ENCODE results near the gene OR4K1. TPM values are rescaled to one million over a fixed set of nuclear protein-coding genes. Genes with fewer than 3 reads are reported as not detected.

The OR4K1 gene, protein sequence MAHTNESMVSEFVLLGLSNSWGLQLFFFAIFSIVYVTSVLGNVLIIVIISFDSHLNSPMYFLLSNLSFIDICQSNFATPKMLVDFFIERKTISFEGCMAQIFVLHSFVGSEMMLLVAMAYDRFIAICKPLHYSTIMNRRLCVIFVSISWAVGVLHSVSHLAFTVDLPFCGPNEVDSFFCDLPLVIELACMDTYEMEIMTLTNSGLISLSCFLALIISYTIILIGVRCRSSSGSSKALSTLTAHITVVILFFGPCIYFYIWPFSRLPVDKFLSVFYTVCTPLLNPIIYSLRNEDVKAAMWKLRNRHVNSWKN
- not detected for total RNA-seq

DNA sequence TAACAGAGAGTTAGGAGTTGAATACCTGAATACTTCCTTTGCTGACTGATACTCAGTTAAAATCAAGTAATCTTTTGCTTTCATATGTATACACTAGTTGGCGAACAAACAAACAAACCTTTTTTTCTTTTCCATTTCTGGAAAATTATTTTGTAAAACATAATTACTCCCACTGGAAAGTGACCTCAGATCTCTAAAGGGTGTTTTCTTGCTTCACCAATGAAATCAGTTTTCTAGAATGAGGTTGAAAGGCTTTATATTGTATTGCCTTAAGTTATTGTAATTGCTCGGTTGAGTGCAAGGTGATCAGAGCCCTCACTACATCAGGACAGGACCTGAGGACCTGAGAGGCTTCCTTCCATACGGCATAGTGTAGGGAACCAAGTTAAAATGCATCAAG is at the start of gene OR4K1:
Gene OR4K1 (plus strand): TSS at position 301 of the 400 bp plus-strand sequence. CDS start 4,750 bp downstream, outside the sequence.
- Histone ChIP-seq H3K9me3 (ENCODE audit: control insufficient read depth in 3 of 3, low read length in 3 of 3) (no peaks in the 10 kb centered on the region), H3K4me1 (ENCODE audit: control insufficient read depth in 3 of 3, insufficient read depth in 3 of 3, low read length in 3 of 3) (no peaks in the 10 kb centered on the region), H3K27ac (ENCODE audit: low read depth, low read length) (no peak within 1 kb of the TSS), H3K4me3 (ENCODE audit: low read length in 3 of 3) (no peak within 1 kb of the TSS), H3K36me3 (ENCODE audit: control insufficient read depth in 3 of 3, insufficient read depth in 3 of 3, low read length in 3 of 3) (no peaks in the 10 kb centered on the region), H3K9ac (ENCODE audit: low read depth in 1 of 3, low read length in 3 of 3) (no peak within 1 kb of the TSS), H3K27me3 (ENCODE audit: control insufficient read depth in 3 of 3, insufficient read depth in 3 of 3, low read length in 3 of 3) (no peaks in the 10 kb centered on the region)

DNA sequence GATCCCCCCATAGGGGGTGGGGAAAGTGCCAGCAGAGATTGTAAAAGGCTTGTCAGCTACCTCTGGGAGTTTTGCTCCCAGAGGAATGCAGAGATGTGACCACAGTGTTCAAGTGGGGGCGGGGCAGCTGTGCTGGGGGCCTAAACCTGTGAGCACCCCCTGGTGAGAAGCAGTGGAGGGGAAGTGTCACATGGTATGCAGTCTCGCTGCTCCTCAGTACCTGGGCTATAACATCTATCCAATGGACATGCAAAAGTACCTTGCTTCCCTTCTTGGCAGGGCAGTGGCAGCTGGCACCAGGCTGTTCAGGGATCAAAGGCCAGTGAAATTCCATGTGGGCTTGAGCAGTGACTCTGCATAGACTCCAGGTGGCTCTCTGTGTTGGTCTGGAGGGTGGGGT is 35.4 kb upstream of the OR4K1 start:
- Histone ChIP-seq H3K9me3 (ENCODE audit: control insufficient read depth in 3 of 3, low read length in 3 of 3) (peaks cover 3 to 47% (median 35%) of the 10 kb centered on the region in 3 donors), H3K9ac (ENCODE audit: low read depth in 1 of 3, low read length in 3 of 3) (no peak overlapping the region), H3K27ac (ENCODE audit: low read depth, low read length) (no peak overlapping the region), H3K4me1 (ENCODE audit: control insufficient read depth in 3 of 3, insufficient read depth in 3 of 3, low read length in 3 of 3) (no peaks in the 10 kb centered on the region), H3K27me3 (ENCODE audit: control insufficient read depth in 3 of 3, insufficient read depth in 3 of 3, low read length in 3 of 3) (no peaks in the 10 kb centered on the region), H3K4me3 (ENCODE audit: low read length in 3 of 3) (no peak overlapping the region), H3K36me3 (ENCODE audit: control insufficient read depth in 3 of 3, insufficient read depth in 3 of 3, low read length in 3 of 3) (no peaks in the 10 kb centered on the region)

DNA sequence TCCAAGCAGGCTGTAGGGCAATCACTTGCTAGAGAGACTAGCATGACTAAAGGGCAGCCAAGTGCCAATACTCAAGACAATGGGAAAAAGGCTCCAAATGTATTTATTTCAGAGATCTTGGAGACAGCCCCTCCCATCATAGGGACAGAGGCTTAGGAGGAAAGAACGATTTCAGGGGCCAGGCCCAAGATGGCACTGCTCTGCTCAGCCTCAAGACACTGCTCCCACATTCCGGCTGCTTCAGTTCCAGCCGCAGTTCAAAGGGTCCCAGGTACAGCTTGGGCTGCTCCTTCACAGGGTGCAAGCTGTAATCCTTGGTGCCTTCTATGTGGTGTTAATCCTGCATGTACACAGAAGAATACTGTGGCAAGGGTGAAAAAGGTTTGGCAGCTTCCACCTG is 29.7 kb upstream of the OR4K1 start:
- Histone ChIP-seq H3K27ac (ENCODE audit: low read depth, low read length) (no peak overlapping the region), H3K27me3 (ENCODE audit: control insufficient read depth in 3 of 3, insufficient read depth in 3 of 3, low read length in 3 of 3) (no peaks in the 10 kb centered on the region), H3K9me3 (ENCODE audit: control insufficient read depth in 3 of 3, low read length in 3 of 3) (peaks cover 3 to 18% (median 7%) of the 10 kb centered on the region in 3 donors), H3K4me3 (ENCODE audit: low read length in 3 of 3) (no peak overlapping the region), H3K9ac (ENCODE audit: low read depth in 1 of 3, low read length in 3 of 3) (no peak overlapping the region), H3K4me1 (ENCODE audit: control insufficient read depth in 3 of 3, insufficient read depth in 3 of 3, low read length in 3 of 3) (no peaks in the 10 kb centered on the region), H3K36me3 (ENCODE audit: control insufficient read depth in 3 of 3, insufficient read depth in 3 of 3, low read length in 3 of 3) (no peaks in the 10 kb centered on the region)

DNA sequence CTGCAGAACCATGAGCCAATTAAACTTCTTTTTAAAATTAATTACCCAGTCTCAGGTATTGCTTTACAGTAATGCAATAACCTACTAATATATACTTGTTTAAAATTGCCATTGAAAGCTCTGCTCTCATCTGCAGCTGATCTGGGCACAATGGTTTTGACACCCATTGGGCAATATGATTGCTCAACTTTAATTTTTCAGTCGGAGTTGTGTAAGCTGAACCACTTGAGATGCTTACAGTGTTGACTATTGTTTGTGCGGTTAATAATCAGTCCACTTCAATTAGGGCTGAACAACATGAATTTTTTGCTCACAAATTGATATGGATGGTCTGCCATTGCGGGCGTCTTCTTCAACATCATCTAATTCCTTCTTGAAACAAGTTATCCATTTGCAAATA is 28.3 kb upstream of the OR4K1 start:
- Histone ChIP-seq H3K4me3 (ENCODE audit: low read length in 3 of 3) (no peak overlapping the region), H3K9ac (ENCODE audit: low read depth in 1 of 3, low read length in 3 of 3) (no peak overlapping the region), H3K36me3 (ENCODE audit: control insufficient read depth in 3 of 3, insufficient read depth in 3 of 3, low read length in 3 of 3) (no peaks in the 10 kb centered on the region), H3K9me3 (ENCODE audit: control insufficient read depth in 3 of 3, low read length in 3 of 3) (peaks cover 0 to 7% (median 0%) of the 10 kb centered on the region in 3 donors), H3K27me3 (ENCODE audit: control insufficient read depth in 3 of 3, insufficient read depth in 3 of 3, low read length in 3 of 3) (no peaks in the 10 kb centered on the region), H3K27ac (ENCODE audit: low read depth, low read length) (no peak overlapping the region), H3K4me1 (ENCODE audit: control insufficient read depth in 3 of 3, insufficient read depth in 3 of 3, low read length in 3 of 3) (no peaks in the 10 kb centered on the region)

DNA sequence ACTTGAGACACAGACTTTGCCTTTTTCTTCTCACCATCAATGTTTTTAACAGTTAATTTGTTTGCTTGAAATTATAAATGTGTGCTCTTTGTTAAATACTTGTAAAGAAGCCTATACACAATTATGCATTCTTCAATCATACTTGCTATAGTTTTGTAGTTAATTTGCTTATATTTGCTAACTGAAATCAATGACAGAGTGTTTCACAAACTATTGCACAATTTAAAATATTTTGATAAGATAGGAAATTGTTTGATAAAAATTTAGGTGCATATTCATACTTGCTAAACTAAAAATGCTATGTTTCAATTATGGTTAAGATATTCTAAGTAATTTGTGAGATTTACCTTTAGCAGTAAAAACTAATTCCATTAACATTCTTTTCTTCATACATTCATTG is 24.1 kb upstream of the OR4K1 start:
- Histone ChIP-seq H3K4me3 (ENCODE audit: low read length in 3 of 3) (no peak overlapping the region), H3K27ac (ENCODE audit: low read depth, low read length) (no peak overlapping the region), H3K9me3 (ENCODE audit: control insufficient read depth in 3 of 3, low read length in 3 of 3) (peaks cover 0 to 5% (median 0%) of the 10 kb centered on the region in 3 donors), H3K4me1 (ENCODE audit: control insufficient read depth in 3 of 3, insufficient read depth in 3 of 3, low read length in 3 of 3) (no peaks in the 10 kb centered on the region), H3K36me3 (ENCODE audit: control insufficient read depth in 3 of 3, insufficient read depth in 3 of 3, low read length in 3 of 3) (no peaks in the 10 kb centered on the region), H3K9ac (ENCODE audit: low read depth in 1 of 3, low read length in 3 of 3) (no peak overlapping the region), H3K27me3 (ENCODE audit: control insufficient read depth in 3 of 3, insufficient read depth in 3 of 3, low read length in 3 of 3) (no peaks in the 10 kb centered on the region)

DNA sequence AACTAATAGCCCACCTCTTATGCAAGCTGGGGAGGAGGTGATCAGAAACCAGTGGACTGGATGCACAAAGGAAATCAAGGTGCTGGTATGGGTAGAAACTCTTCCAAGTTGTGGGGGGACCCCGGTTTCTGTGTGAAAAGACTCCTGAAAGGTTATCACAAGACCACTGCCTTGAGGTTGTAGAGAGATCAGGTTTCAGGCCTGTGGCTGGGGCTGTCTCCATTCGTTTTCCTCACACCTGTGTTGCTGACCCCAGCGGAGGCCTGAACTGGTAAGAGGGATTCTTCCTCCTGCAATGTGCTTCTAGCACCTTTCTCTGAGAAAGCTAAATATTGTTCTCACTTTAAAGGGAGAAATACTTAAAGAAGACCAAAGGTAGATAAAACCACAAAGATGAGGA is 19.6 kb upstream of the OR4K1 start:
- Histone ChIP-seq H3K9ac (ENCODE audit: low read depth in 1 of 3, low read length in 3 of 3) (no peak overlapping the region), H3K36me3 (ENCODE audit: control insufficient read depth in 3 of 3, insufficient read depth in 3 of 3, low read length in 3 of 3) (no peaks in the 10 kb centered on the region), H3K4me1 (ENCODE audit: control insufficient read depth in 3 of 3, insufficient read depth in 3 of 3, low read length in 3 of 3) (no peaks in the 10 kb centered on the region), H3K4me3 (ENCODE audit: low read length in 3 of 3) (no peak overlapping the region), H3K9me3 (ENCODE audit: control insufficient read depth in 3 of 3, low read length in 3 of 3) (peaks cover 0 to 2% (median 0%) of the 10 kb centered on the region in 3 donors), H3K27ac (ENCODE audit: low read depth, low read length) (no peak overlapping the region), H3K27me3 (ENCODE audit: control insufficient read depth in 3 of 3, insufficient read depth in 3 of 3, low read length in 3 of 3) (no peaks in the 10 kb centered on the region)

DNA sequence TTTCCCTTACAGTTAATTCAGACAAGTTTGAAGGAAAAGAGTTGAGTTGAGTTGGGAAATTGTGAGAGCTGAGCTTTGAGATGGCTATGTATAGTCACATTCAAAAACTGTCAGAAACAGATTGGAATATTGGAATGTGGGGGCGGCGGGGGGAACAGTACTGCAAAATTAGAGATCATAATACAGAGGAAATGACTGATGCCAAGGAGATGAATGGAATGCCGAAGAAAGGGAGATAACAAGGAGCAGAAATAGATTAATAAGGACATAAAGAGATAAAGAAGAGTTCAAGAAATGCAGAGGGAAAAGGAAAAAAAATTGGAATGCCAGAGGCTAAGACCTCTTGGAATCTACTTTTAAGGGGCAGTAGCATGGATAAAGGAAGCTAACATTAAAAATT is 13.5 kb upstream of the OR4K1 start:
- Histone ChIP-seq H3K27ac (ENCODE audit: low read depth, low read length) (no peak overlapping the region), H3K9me3 (ENCODE audit: control insufficient read depth in 3 of 3, low read length in 3 of 3) (no peaks in the 10 kb centered on the region), H3K27me3 (ENCODE audit: control insufficient read depth in 3 of 3, insufficient read depth in 3 of 3, low read length in 3 of 3) (no peaks in the 10 kb centered on the region)

DNA sequence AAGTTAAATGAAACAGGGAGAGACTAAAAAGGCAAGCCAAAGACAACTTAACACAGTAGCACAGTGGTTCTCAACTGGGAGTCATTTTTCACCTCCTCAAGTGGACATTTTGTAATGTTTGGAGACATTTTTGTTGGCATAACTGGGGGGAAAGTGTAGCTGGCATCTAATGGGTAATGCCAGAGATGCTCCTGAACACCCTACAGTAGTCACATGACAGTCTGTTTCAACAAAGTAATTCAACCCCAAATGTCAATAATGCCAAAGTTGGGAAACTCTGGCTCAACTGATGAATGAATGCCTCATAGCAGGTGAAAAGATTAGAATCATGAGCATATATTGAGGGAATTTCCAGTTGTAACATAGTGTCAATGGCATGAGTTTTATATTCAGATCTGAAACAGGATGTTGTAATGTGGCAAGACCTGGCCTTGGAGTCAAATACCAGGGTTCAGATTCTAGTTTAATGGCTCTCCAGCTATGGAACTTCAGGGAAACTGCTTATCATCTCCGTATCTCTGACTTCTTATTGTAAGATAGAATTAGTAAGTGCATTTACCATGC is 12.7 kb upstream of the OR4K1 start:
- no peaks in the 10 kb centered on the region for H3K4me1 ChIP-seq (ENCODE audit: control insufficient read depth in 3 of 3, insufficient read depth in 3 of 3, low read length in 3 of 3)
- H3K27ac ChIP-seq (ENCODE audit: low read depth, low read length) = no peak overlapping the region
- H3K27me3 ChIP-seq (ENCODE audit: control insufficient read depth in 3 of 3, insufficient read depth in 3 of 3, low read length in 3 of 3) = no peaks in the 10 kb centered on the region
- H3K9ac ChIP-seq (ENCODE audit: low read depth in 1 of 3, low read length in 3 of 3) = no peak overlapping the region
- no peaks in the 10 kb centered on the region for H3K9me3 ChIP-seq (ENCODE audit: control insufficient read depth in 3 of 3, low read length in 3 of 3)
- no peak overlapping the region for H3K4me3 ChIP-seq (ENCODE audit: low read length in 3 of 3)
- H3K36me3 ChIP-seq (ENCODE audit: control insufficient read depth in 3 of 3, insufficient read depth in 3 of 3, low read length in 3 of 3) = no peaks in the 10 kb centered on the region

More for the DNA sequence above, 13.5 kb upstream of the OR4K1 start:
- Histone ChIP-seq H3K4me1 (ENCODE audit: control insufficient read depth in 3 of 3, insufficient read depth in 3 of 3, low read length in 3 of 3) (no peaks in the 10 kb centered on the region), H3K4me3 (ENCODE audit: low read length in 3 of 3) (no peak overlapping the region), H3K9ac (ENCODE audit: low read depth in 1 of 3, low read length in 3 of 3) (no peak overlapping the region), H3K36me3 (ENCODE audit: control insufficient read depth in 3 of 3, insufficient read depth in 3 of 3, low read length in 3 of 3) (no peaks in the 10 kb centered on the region)

DNA sequence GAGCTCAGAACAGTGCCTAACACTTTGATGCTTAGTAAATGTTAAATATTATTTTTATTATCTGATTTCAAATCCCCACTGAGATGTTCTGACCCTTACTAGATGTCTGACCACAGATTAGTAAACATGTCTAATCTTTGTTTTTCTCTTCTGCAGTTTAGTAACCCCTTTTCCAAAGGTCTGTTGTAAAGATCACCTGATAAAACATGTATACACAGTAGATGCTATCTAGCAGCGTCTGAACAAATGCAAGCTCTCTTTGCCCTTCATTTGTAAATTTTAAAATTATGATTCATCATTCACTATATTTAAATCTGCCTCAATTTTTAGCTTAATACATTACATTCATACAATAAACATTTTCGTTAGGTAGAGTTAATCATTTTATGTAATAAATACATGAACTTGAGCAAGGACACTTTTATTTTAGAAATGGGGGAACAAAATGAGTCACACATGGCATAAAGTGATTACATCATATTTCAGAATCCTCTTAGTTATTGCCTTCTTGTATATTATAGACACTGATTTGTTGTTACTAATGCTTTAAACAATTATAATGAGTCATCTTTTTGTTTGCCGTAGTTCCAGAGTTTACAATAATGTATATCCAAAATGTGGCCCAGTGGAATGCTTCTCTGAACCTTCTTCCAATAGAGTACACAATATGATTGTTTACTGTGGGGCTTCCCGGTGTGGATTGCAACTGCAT is 12.0 kb upstream of the OR4K1 start:
- no peaks in the 10 kb centered on the region for H3K27me3 ChIP-seq (ENCODE audit: control insufficient read depth in 3 of 3, insufficient read depth in 3 of 3, low read length in 3 of 3)
- H3K4me3 ChIP-seq (ENCODE audit: low read length in 3 of 3) = no peak overlapping the region
- H3K36me3 ChIP-seq (ENCODE audit: control insufficient read depth in 3 of 3, insufficient read depth in 3 of 3, low read length in 3 of 3) = no peaks in the 10 kb centered on the region
- H3K27ac ChIP-seq (ENCODE audit: low read depth, low read length) = no peak overlapping the region
- no peak overlapping the region for H3K9ac ChIP-seq (ENCODE audit: low read depth in 1 of 3, low read length in 3 of 3)
- no peaks in the 10 kb centered on the region for H3K4me1 ChIP-seq (ENCODE audit: control insufficient read depth in 3 of 3, insufficient read depth in 3 of 3, low read length in 3 of 3)
- H3K9me3 ChIP-seq (ENCODE audit: control insufficient read depth in 3 of 3, low read length in 3 of 3) = no peaks in the 10 kb centered on the region

DNA sequence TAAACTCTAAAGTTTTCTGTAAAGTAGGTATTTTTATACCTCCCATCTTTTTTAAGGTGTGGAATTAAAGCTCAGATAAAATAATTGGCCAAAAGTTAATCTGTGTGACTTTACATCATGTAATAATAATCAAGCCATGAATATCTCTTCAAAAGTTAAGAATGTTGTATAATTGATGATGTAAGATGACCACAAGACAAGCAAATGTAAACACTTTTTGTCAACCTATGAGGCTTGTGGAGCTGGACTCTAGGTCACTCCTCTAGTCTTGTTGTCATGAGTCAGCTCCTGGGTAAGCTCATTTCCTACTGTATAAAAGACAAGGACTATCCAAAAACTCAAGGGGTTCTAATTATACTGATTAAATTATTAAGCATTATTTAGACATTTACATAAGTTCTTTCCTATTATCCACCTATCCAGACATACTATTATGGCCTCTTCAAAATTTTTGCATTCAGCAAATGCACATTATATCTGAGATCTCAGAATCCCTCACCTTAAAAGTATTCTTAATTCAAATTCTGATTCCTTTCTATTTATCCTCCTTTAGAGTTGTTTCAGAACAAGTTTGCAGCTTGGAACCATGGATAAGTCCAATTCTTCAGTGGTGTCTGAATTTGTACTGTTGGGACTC is 10.6 kb upstream of the OR4K1 start, which contains the start of gene OR4K5:
Gene OR4K5 (plus strand): TSS at position 587 of the 637 bp plus-strand sequence. CDS start 0 bp downstream, at position 587.
- no peaks in the 10 kb centered on the region for H3K9me3 ChIP-seq (ENCODE audit: control insufficient read depth in 3 of 3, low read length in 3 of 3)
- no peak within 1 kb of the TSS for H3K4me3 ChIP-seq (ENCODE audit: low read length in 3 of 3)
- no peak within 1 kb of the TSS for H3K9ac ChIP-seq (ENCODE audit: low read depth in 1 of 3, low read length in 3 of 3)
- no peaks in the 10 kb centered on the region for H3K27me3 ChIP-seq (ENCODE audit: control insufficient read depth in 3 of 3, insufficient read depth in 3 of 3, low read length in 3 of 3)
- H3K36me3 ChIP-seq (ENCODE audit: control insufficient read depth in 3 of 3, insufficient read depth in 3 of 3, low read length in 3 of 3) = no peaks in the 10 kb centered on the region
- no peaks in the 10 kb centered on the region for H3K4me1 ChIP-seq (ENCODE audit: control insufficient read depth in 3 of 3, insufficient read depth in 3 of 3, low read length in 3 of 3)
- no peak within 1 kb of the TSS for H3K27ac ChIP-seq (ENCODE audit: low read depth, low read length)
